GM21526 (cell line): Measurements from ENCODE around the gene SEC31A.

Experiments used
- ATAC-seq: cut with Tn5 transposase; IDR thresholded peaks from one replicate; pipeline ENCODE4 v1.9.1; 2021; ENCODE audit warnings: moderate library complexity; ENCODE audit not compliant: unreplicated experiment, low FRiP score

The SEC31A gene

DNA sequence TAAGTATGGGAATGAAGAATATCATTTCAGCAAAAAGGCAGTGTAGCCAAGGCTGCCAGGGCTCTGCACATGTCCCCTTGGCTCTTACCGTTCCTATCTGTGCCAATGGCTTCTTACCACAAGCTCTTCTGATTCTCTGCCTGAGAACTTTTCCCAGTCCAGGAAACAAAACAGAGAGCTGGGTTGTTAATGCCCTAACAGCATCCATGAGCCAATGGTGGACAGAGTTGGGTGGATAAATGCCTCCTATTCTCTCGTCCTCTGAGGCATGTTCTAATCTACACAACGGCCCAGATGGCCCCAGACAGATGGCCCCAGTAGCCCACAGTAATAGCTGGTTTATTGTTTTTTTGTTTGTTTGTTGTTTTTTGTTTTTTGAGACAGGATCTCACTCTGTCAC, 120.3 kb downstream of the SEC31A start:
- ATAC-seq: no peak
